DOHH2 (cell line): Measurements from ENCODE around the gene ZNF771.
"Not testable (repeated sequence)": the region's sequence is repeated elsewhere in the genome, so short reads cannot be mapped to it uniquely, and the experiment has no call there.

Experiments
- H3F3A ChIP-seq: fragments of 200-600 bp; sonication (generic), shearing (Covaris generic); 2 replicates; pipeline ENCODE4 v1.6.0; 2016; ENCODE audit warnings: antibody characterized with exemption, mild to moderate bottlenecking; ENCODE audit not compliant: control insufficient read depth, insufficient read depth
- H3K27ac ChIP-seq: fragments of 200-600 bp; sonication (generic); 2 replicates; pipeline ENCODE4 v1.5.1; 2014; ENCODE audit warnings: low read depth, mild to moderate bottlenecking, low read length, moderate library complexity
- H3K27me3 ChIP-seq: fragments of 200-600 bp; sonication (generic); 2 replicates; pipeline ENCODE4 v1.6.1; 2014; ENCODE audit warnings: mild to moderate bottlenecking, low read length, mixed read lengths; ENCODE audit not compliant: control insufficient read depth
- H3K36me3 ChIP-seq: fragments of 200-600 bp; sonication (generic); 2 replicates; pipeline ENCODE4 v1.6.1; 2014; ENCODE audit warnings: mild to moderate bottlenecking, low read length, moderate library complexity, mixed read lengths; ENCODE audit not compliant: control insufficient read depth
- H3K4me1 ChIP-seq: fragments of 200-600 bp; sonication (generic); 2 replicates; pipeline ENCODE4 v1.6.1; 2014; ENCODE audit warnings: mild to moderate bottlenecking, low read length, mixed read lengths; ENCODE audit not compliant: control insufficient read depth
- H3K4me2 ChIP-seq: fragments of 200-600 bp; sonication (generic); 2 replicates; pipeline ENCODE4 v1.6.0; 2014; ENCODE audit warnings: mild to moderate bottlenecking, low read length, moderate library complexity
- H3K4me3 ChIP-seq: fragments of 200-600 bp; sonication (generic); 2 replicates; pipeline ENCODE4 v1.5.1; 2014; ENCODE audit warnings: mild to moderate bottlenecking, low read length, mixed read lengths
- H3K79me2 ChIP-seq: fragments of 200-600 bp; sonication (generic); 2 replicates; pipeline ENCODE4 v1.6.1; 2014; ENCODE audit warnings: mild to moderate bottlenecking, low read length, mixed read lengths; ENCODE audit not compliant: control insufficient read depth
- H3K9me2 ChIP-seq: fragments of 200-600 bp; sonication (generic); replicated peaks from 2 replicates; pipeline ENCODE4 v1.6.1; 2014; ENCODE audit warnings: mild to moderate bottlenecking, low read length, mixed read lengths; ENCODE audit not compliant: control insufficient read depth
- H3K9me3 ChIP-seq: fragments of 200-600 bp; sonication (generic); 2 replicates; pipeline ENCODE4 v1.6.1; 2014; ENCODE audit warnings: antibody characterized with exemption, low read length, mixed read lengths; ENCODE audit not compliant: control insufficient read depth, insufficient read depth
- H4K20me1 ChIP-seq: fragments of 200-600 bp; sonication (generic); 2 replicates; pipeline ENCODE4 v1.6.0; 2014; ENCODE audit warnings: low read depth, mild to moderate bottlenecking, antibody characterized with exemption, low read length, moderate library complexity; ENCODE audit not compliant: control insufficient read depth, insufficient read depth
- CTCF ChIP-seq: fragments of 200-600 bp; sonication (generic); IDR thresholded peaks from one replicate; pipeline ENCODE4 v1.5.1; 2014; ENCODE audit warnings: antibody characterized with exemption, mild to moderate bottlenecking, low read depth, low read length; ENCODE audit not compliant: poor library complexity, severe bottlenecking
- EZH2phosphoT487 ChIP-seq: fragments of 200-600 bp; sonication (generic); IDR thresholded peaks from 2 replicates; pipeline ENCODE4 v1.6.1; 2017; ENCODE audit warnings: borderline replicate concordance, mild to moderate bottlenecking, antibody characterized with exemption, low read length, moderate library complexity, mixed read lengths

ZNF771 gene

GRCh38 chr16:30447512-30448226 lies 40.3 kb downstream of the ZNF771 start:
- H3F3A ChIP-seq, result peaks cover 43% of the 10 kb centered on the region
- H3K79me2 ChIP-seq, result peaks cover 43% of the 10 kb centered on the region
- H4K20me1 ChIP-seq, result peaks cover 21% of the 10 kb centered on the region
- H3K9me3 ChIP-seq, result no peaks in the 10 kb centered on the region
- peaks cover 30% of the 10 kb centered on the region for H3K36me3 ChIP-seq
- no peak overlapping the region for H3K4me3 ChIP-seq
- H3K27ac ChIP-seq, result no peak overlapping the region
- TF ChIP-seq CTCF (no peak), EZH2phosphoT487 (no peak)
- H3K27me3 ChIP-seq, result no peaks in the 10 kb centered on the region
- peaks cover 72% of the 10 kb centered on the region for H3K4me1 ChIP-seq
- H3K4me2 ChIP-seq, result no peak overlapping the region
- no peaks in the 10 kb centered on the region for H3K9me2 ChIP-seq

GRCh38 chr16:30449116-30449435 lies 41.7 kb downstream of the ZNF771 start:
- H3K9me2 ChIP-seq, result no peaks in the 10 kb centered on the region

GRCh38 chr16:30452709-30453580 lies 45.5 kb downstream of the ZNF771 start:
- Histone ChIP-seq H3K4me2 (peak overlapping the region; percentile 76), H3K4me3 (peak overlapping the region; percentile 69), H3F3A (peaks cover 36% of the 10 kb centered on the region), H3K79me2 (peaks cover 50% of the 10 kb centered on the region), H3K4me1 (peaks cover 93% of the 10 kb centered on the region), H3K27ac (peak overlapping the region; percentile 97)
- H3K36me3 ChIP-seq, H3K9me2 ChIP-seq, H3K27me3 ChIP-seq, H3K9me3 ChIP-seq, H4K20me1 ChIP-seq: not testable (repeated sequence)

More at GRCh38 chr16:30449116-30449435, 41.7 kb downstream of the ZNF771 start:
- Histone ChIP-seq H3K4me3 (no peak overlapping the region), H3K36me3 (peaks cover 16% of the 10 kb centered on the region), H3K9me3 (no peaks in the 10 kb centered on the region), H3K27ac (no peak overlapping the region), H3K79me2 (peaks cover 41% of the 10 kb centered on the region), H3F3A (peaks cover 36% of the 10 kb centered on the region), H3K27me3 (no peaks in the 10 kb centered on the region), H3K4me1 (peaks cover 73% of the 10 kb centered on the region), H4K20me1 (peaks cover 11% of the 10 kb centered on the region), H3K4me2 (no peak overlapping the region)
- TF ChIP-seq CTCF (no peak), EZH2phosphoT487 (no peak)

GRCh38 chr16:30456302-30456701 lies 48.9 kb downstream of the ZNF771 start:
- no peak for TF ChIP-seq EZH2phosphoT487
- no peak for TF ChIP-seq CTCF
- H3K79me2 ChIP-seq, result peaks cover 50% of the 10 kb centered on the region
- peaks cover 45% of the 10 kb centered on the region for H3F3A ChIP-seq
- peaks cover 96% of the 10 kb centered on the region for H3K4me1 ChIP-seq
- H3K27ac ChIP-seq, result peak overlapping the region; percentile 97
- no peaks in the 10 kb centered on the region for H3K9me2 ChIP-seq
- peak overlapping the region; percentile 76 for H3K4me2 ChIP-seq
- peak overlapping the region; percentile 53 for H3K4me3 ChIP-seq
- H4K20me1 ChIP-seq, result no peaks in the 10 kb centered on the region
- peaks cover 4% of the 10 kb centered on the region; the same call in 1 of the 2 replicates for H3K36me3 ChIP-seq
- no peaks in the 10 kb centered on the region for H3K27me3 ChIP-seq
- no peaks in the 10 kb centered on the region for H3K9me3 ChIP-seq
